ENCODE results near the gene ATP8A2. TPM values are rescaled to one million over a fixed set of nuclear protein-coding genes. Genes with fewer than 3 reads are reported as not detected.

The ATP8A2 gene
- polyA plus RNA-seq, 1 donor from 2014 or later, result 11.9 TPM

- no peaks in the 10 kb centered on the region for H3K27me3 ChIP-seq (ENCODE audit: insufficient read depth, low read depth, low read length)
- no peaks in the 10 kb centered on the region for H3K36me3 ChIP-seq (ENCODE audit: insufficient read depth, low read length)
- H3K4me2 ChIP-seq (ENCODE audit: low read length), result no peak overlapping the region
- H2AFZ ChIP-seq (ENCODE audit: low read depth, low read length), result no peak overlapping the region
- TF ChIP-seq REST (IDR thresholded peaks at IDR 0.05; ENCODE audit: borderline replicate concordance) (no peak), MXI1 (conservative IDR thresholded peaks at IDR 0.05; ENCODE audit: poor library complexity, severe bottlenecking) (no peak), SMC3 (conservative IDR thresholded peaks at IDR 0.05; ENCODE audit: poor library complexity) (no peak), CTCF (IDR thresholded peaks at IDR 0.05; ENCODE audit: poor library complexity, severe bottlenecking) (no peak), POLR2AphosphoS5 (IDR thresholded peaks at IDR 0.05) (no peak), TAF1 (IDR thresholded peaks at IDR 0.05; ENCODE audit: low read depth) (no peak), EP300 (conservative IDR thresholded peaks at IDR 0.05; ENCODE audit: poor library complexity, severe bottlenecking) (no peak), EZH2 (IDR thresholded peaks at IDR 0.05; ENCODE audit: borderline replicate concordance, insufficient read depth, low read length, poor library complexity, severe bottlenecking) (no peak), RAD21 (conservative IDR thresholded peaks at IDR 0.05) (no peak)
- no peaks in the 10 kb centered on the region for H4K20me1 ChIP-seq (ENCODE audit: insufficient read depth)
- H3F3A ChIP-seq (ENCODE audit: insufficient read depth, low read length, poor library complexity, severe bottlenecking), result no peaks in the 10 kb centered on the region
- no peak overlapping the region for H3K9ac ChIP-seq (ENCODE audit: low read length)
- no peak overlapping the region for H3K4me3 ChIP-seq (ENCODE audit: low read length)
- no peaks in the 10 kb centered on the region for H3K9me3 ChIP-seq (ENCODE audit: low read length)
- H3K79me2 ChIP-seq (replicated peaks; ENCODE audit: insufficient read depth, low read length), result no peaks in the 10 kb centered on the region
- H3K9me2 ChIP-seq (ENCODE audit: insufficient read depth, low read length), result no peaks in the 10 kb centered on the region
- H3K27ac ChIP-seq (ENCODE audit: low read length), result no peak overlapping the region
Observed at GRCh38 chr13:25865391-25865790, 493.6 kb downstream of the ATP8A2 start.

GRCh38 chr13:25867038-25867437 lies 495.3 kb downstream of the ATP8A2 start:
- Histone ChIP-seq H3K4me3 (ENCODE audit: low read length) (no peak overlapping the region), H3K9ac (ENCODE audit: low read length) (no peak overlapping the region), H3K27ac (ENCODE audit: low read length) (no peak overlapping the region), H3K9me2 (ENCODE audit: insufficient read depth, low read length) (no peaks in the 10 kb centered on the region), H3F3A (ENCODE audit: insufficient read depth, low read length, poor library complexity, severe bottlenecking) (no peaks in the 10 kb centered on the region), H2AFZ (ENCODE audit: low read depth, low read length) (no peak overlapping the region), H3K79me2 (replicated peaks; ENCODE audit: insufficient read depth, low read length) (no peaks in the 10 kb centered on the region), H3K9me3 (ENCODE audit: low read length) (no peaks in the 10 kb centered on the region), H4K20me1 (ENCODE audit: insufficient read depth) (no peaks in the 10 kb centered on the region), H3K27me3 (ENCODE audit: insufficient read depth, low read depth, low read length) (no peaks in the 10 kb centered on the region), H3K4me2 (ENCODE audit: low read length) (no peak overlapping the region), H3K36me3 (ENCODE audit: insufficient read depth, low read length) (no peaks in the 10 kb centered on the region)
- TF ChIP-seq EP300 (conservative IDR thresholded peaks at IDR 0.05; ENCODE audit: poor library complexity, severe bottlenecking) (no peak), CTCF (IDR thresholded peaks at IDR 0.05; ENCODE audit: poor library complexity, severe bottlenecking) (no peak)
